Glutamatergic neuron (in vitro differentiated cells): ENCODE measurements around the gene VWA3B. TPM values are rescaled to one million over a fixed set of nuclear protein-coding genes. Genes with fewer than 3 reads are reported as not detected.

Experiments
- DNase-seq: peaks from one replicate; pipeline ENCODE4 v3.0.0; 2022
- H3K27ac Mint-ChIP-seq: one replicate; pipeline ENCODE4 v1.8.0; 2020; ENCODE audit warnings: mild to moderate bottlenecking, mixed read lengths, inconsistent platforms; ENCODE audit not compliant: unreplicated experiment
- H3K27me3 Mint-ChIP-seq: one replicate; pipeline ENCODE4 v1.8.0; 2020; ENCODE audit warnings: mild to moderate bottlenecking, moderate library complexity, mixed read lengths, inconsistent platforms; ENCODE audit not compliant: unreplicated experiment
- H3K36me3 Mint-ChIP-seq: one replicate; pipeline ENCODE4 v1.8.0; 2020; ENCODE audit warnings: mild to moderate bottlenecking, mixed read lengths, inconsistent platforms; ENCODE audit not compliant: unreplicated experiment
- H3K4me1 Mint-ChIP-seq: one replicate; pipeline ENCODE4 v1.8.0; 2020; ENCODE audit warnings: mild to moderate bottlenecking, low read depth, mixed read lengths, inconsistent platforms; ENCODE audit not compliant: unreplicated experiment
- H3K4me3 Mint-ChIP-seq: one replicate; pipeline ENCODE4 v1.8.0; 2020; ENCODE audit warnings: mild to moderate bottlenecking, mixed read lengths, inconsistent platforms; ENCODE audit not compliant: unreplicated experiment
- H3K9me3 Mint-ChIP-seq: one replicate; pipeline ENCODE4 v1.8.0; 2020; ENCODE audit warnings: mild to moderate bottlenecking, moderate library complexity, mixed read lengths, inconsistent platforms; ENCODE audit not compliant: unreplicated experiment
- total RNA-seq: library from RNA; stranded (reverse); fragmentation: NEBNext Ultra II Directional; extraction: Animal tissue kit (Norgen Biotek cat#: 25700); gene quantifications from one replicate; pipeline ENCODE4 v1.2.1, GENCODE V29; 2021; ENCODE audit not compliant: unreplicated experiment
- TF ChIP-seq, protein P1 (sequence below): fragments of 200-600 bp; sonication (generic); IDR thresholded peaks from one replicate; pipeline ENCODE4 v1.5.0; 2021; ENCODE audit not compliant: partially characterized antibody, unreplicated experiment

The VWA3B gene
- total RNA-seq, 1 donor from 2014 or later = not detected

DNA sequence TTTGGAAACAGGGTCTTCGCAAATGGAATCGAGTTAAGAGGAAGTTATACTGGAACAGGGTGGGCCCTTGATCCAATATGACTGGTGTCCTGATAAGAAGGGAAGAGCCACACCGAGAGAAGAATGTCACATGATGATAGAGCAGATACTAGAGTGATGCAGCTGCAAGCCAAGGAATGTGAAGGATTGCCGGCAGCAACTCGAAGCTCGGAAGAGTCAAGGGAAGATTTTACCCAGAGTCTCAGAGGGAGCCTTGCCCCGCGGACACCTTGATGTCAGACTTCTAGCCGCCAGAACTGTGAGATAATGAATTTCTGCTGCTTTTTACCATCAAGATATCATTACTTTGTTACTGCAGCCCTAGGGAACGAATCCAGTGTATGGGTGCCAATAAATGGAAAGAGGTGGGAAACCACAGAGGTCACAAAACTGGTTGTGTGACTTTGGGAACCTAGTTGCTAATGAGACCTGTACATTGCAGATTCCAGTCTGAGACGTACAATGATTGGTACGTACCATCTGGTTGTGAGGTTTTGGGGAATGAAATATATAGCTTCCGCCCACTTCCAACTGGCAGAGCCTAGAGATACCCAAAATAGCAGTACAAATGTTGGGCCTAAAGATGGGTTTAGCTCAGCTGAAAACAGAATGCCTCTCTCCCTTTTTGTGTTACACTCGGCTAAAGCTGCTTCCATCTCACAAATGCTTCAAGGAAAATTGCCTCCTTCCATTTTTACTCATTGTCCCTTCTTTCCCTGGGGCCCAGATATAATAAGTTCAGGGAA, 28.6 kb upstream of the VWA3B start:
- Mint-ChIP-seq H3K4me3 (no peak overlapping the region), H3K9me3 (peaks cover 2% of the 10 kb centered on the region), H3K27me3 (peaks cover 3% of the 10 kb centered on the region), H3K4me1 (no peaks in the 10 kb centered on the region), H3K36me3 (peaks cover 4% of the 10 kb centered on the region), H3K27ac (no peak overlapping the region)
- TF ChIP-seq, protein P1, sequence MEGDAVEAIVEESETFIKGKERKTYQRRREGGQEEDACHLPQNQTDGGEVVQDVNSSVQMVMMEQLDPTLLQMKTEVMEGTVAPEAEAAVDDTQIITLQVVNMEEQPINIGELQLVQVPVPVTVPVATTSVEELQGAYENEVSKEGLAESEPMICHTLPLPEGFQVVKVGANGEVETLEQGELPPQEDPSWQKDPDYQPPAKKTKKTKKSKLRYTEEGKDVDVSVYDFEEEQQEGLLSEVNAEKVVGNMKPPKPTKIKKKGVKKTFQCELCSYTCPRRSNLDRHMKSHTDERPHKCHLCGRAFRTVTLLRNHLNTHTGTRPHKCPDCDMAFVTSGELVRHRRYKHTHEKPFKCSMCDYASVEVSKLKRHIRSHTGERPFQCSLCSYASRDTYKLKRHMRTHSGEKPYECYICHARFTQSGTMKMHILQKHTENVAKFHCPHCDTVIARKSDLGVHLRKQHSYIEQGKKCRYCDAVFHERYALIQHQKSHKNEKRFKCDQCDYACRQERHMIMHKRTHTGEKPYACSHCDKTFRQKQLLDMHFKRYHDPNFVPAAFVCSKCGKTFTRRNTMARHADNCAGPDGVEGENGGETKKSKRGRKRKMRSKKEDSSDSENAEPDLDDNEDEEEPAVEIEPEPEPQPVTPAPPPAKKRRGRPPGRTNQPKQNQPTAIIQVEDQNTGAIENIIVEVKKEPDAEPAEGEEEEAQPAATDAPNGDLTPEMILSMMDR = no peak
- no peak for DNase-seq

DNA sequence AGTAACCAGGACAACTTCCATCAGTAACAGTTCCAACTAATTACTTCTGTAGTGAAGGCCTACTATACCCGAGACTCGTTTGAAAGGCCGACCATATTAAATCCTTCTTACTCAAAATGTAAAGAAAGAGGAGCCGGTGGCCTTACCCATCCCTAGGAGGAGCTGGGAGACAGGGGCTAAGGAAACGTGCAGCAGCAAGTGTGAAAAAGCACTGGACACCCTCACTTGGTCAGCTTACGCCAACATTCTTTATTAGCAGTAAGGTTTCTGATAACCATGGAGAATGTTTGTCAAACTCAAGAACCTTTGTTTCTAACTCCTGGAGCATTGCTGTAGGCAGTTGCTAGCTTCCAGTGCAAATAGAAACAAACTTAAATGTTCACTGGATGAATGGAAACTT, 26.7 kb upstream of the VWA3B start:
- no peak for DNase-seq
- H3K9me3 Mint-ChIP-seq = peaks cover 3% of the 10 kb centered on the region
- TF ChIP-seq, protein P1 = no peak
- peaks cover 3% of the 10 kb centered on the region for H3K27me3 Mint-ChIP-seq
- no peaks in the 10 kb centered on the region for H3K4me1 Mint-ChIP-seq
- no peak overlapping the region for H3K27ac Mint-ChIP-seq
- no peak overlapping the region for H3K4me3 Mint-ChIP-seq
- peaks cover 4% of the 10 kb centered on the region for H3K36me3 Mint-ChIP-seq

DNA sequence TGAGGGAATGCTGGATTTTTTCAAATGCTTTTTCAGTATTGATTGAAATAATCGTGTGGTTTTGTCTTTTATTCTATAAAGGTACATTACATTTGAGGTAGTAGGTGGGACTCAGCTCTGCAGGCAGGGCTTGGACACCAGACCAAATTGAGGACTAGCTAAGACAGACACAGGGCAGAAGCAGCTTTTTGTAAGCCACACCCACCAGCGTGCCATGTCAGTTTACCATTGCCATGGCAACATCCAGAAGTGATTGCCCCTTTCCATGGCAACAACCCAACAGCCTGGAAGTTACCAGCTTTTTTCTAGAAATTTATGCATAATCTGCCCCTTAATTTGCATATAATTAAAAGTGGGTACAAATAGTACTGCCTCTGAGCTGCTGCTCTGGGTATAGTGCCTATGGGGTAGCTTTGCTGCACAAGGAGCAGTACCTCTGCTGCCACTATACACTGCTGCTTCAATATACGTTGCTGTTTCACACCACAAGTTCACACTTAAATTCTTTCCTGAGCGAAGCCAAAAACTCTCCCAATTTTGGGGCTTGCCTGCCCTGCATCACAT, 23.6 kb upstream of the VWA3B start:
- peaks cover 4% of the 10 kb centered on the region for H3K9me3 Mint-ChIP-seq
- no peak for DNase-seq
- no peak overlapping the region for H3K27ac Mint-ChIP-seq
- no peaks in the 10 kb centered on the region for H3K4me1 Mint-ChIP-seq
- no peak overlapping the region for H3K4me3 Mint-ChIP-seq
- TF ChIP-seq, protein P1 = no peak
- no peaks in the 10 kb centered on the region for H3K27me3 Mint-ChIP-seq
- H3K36me3 Mint-ChIP-seq = no peaks in the 10 kb centered on the region

DNA sequence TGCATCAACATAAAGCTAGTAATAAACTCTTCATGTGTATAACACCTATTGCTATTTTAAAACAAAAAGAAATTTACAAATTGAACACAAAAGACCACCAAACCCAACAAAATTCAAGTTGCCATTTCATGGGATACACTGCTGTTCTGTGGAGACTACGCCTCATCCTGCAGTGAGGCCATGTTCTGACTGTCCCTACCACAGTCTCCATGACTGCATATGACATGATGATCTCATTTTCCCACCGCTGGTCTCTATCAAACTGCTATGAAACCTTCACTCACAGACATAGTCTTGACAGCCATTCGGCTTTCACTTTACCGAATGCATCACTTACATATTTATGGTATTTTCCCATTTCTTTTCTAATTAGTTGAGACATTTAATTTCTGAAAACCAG, 21.2 kb upstream of the VWA3B start:
- H3K9me3 Mint-ChIP-seq = peaks cover 3% of the 10 kb centered on the region
- H3K27me3 Mint-ChIP-seq = no peaks in the 10 kb centered on the region
- H3K4me3 Mint-ChIP-seq = no peak overlapping the region
- TF ChIP-seq, protein P1 = no peak
- no peaks in the 10 kb centered on the region for H3K36me3 Mint-ChIP-seq
- no peak for DNase-seq
- H3K4me1 Mint-ChIP-seq = no peaks in the 10 kb centered on the region
- H3K27ac Mint-ChIP-seq = no peak overlapping the region

DNA sequence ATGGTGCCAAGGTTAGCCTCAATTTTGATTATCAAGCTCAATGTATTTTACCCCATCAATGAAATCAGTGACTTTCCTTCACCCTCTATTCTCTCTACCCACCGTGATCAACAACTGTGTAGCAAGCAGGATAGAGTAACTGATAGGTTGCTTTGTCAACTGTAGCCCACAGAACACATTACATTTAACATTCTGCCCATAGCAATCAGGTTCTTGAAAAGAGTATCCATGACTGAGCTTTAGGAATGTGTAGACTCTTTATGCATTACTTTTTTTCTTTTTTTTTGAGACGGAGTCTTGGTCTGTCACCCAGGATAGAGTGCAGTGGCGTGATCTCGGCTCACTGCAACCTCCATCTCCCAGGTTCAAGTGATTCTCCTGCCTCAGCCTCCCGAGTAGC, 19.8 kb upstream of the VWA3B start:
- no peaks in the 10 kb centered on the region for H3K27me3 Mint-ChIP-seq
- H3K27ac Mint-ChIP-seq = no peak overlapping the region
- no peaks in the 10 kb centered on the region for H3K36me3 Mint-ChIP-seq
- H3K4me3 Mint-ChIP-seq = no peak overlapping the region
- H3K9me3 Mint-ChIP-seq = peaks cover 3% of the 10 kb centered on the region
- TF ChIP-seq, protein P1 = no peak
- no peak for DNase-seq
- H3K4me1 Mint-ChIP-seq = no peaks in the 10 kb centered on the region
